NCI-H2227 treated with DMSO at 0.1 percent for 48 hours (cell line): ENCODE data around the gene KHDRBS2.

Experiments used
- DNase-seq: peaks from one replicate; lab custom pipeline; 2025; lab: John Stamatoyannopoulos, UW

The KHDRBS2 gene

DNA sequence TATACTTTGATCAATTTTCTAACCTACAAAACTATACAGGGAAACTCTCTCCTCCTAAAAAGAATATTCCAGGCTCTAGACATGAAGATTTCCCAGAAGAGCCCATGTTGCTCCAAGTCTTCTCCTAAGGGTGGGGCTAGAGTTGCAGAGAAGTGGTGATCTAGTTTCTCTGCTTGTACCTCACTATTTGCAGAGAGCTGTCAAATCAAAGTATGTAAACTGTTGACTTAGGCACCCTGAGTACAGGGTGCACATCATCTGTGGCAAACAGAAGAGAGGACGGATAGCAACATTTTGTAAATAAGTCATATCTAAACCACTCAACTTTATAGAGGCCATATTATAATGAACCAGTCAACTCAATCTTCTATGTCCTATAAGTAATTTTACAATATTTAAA lies 250.1 kb downstream of the KHDRBS2 start:
- no peak for DNase-seq

DNA sequence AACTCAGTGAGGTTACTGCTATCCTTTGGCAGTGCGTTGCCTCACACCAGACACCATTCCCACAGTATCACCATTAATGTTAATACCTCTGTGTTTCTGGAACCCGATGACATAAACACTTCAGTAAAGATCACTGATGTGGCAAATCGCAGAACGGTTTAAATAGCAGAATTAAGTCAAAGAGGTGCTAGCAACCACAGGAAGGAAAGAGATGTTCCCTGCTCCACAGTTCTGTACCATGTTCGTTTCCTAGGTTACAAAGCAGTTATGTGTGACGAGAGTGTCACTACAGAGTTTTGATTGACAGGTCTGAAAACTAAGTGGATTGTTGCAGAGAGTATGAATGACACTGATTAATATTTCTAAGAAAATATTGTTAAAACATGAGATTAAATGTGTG lies 272.3 kb downstream of the KHDRBS2 start:
- no peak for DNase-seq

DNA sequence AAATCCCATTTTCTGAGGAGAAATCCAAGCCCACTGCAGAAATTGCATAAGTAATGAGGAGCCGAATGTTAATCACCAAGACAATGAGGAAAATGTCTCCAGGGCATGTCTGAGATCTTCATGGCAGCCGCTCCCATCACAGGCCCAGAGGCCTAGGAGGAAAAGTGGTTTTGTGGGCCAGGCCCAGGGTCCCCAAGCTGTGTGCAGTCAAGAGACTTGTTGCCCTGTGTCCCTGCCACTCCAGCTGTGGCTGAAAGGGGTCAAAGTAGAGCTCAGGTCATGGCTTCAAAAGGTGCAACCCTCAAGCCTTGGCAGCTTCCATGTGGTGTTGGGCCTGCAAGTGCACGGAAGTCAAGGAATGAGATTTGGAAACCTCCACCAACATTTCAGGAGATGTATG lies 276.6 kb downstream of the KHDRBS2 start:
- DNase-seq: no peak

GRCh38 chr6:61989616-61990015 lies 296.4 kb downstream of the KHDRBS2 start:
- no peak for DNase-seq

- no peak for DNase-seq
These were observed 305.4 kb downstream of the KHDRBS2 start for GRCh38 chr6:61980622-61981021.

DNA sequence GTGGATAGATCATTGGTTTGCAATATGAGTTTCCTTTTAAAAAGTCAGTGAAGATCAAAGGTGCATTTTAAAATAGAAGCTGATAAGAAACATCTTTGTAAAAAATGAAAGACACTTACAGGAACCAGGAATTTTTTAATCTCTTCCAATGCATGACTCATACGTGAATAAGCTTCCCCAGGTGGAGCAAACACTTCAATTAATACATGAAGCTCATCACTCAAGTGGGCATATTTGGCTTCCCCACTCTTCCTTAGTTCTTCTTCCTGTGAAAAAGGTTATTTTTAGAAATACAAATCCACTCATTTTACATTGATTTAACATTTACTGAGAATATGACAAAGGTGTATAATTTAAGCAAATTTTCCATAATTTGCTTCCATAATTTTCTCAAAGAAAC lies 308.1 kb downstream of the KHDRBS2 start:
- DNase-seq: peak; percentile 5

GRCh38 chr6:61977099-61977498 lies 308.9 kb downstream of the KHDRBS2 start:
- DNase-seq: no peak

DNA sequence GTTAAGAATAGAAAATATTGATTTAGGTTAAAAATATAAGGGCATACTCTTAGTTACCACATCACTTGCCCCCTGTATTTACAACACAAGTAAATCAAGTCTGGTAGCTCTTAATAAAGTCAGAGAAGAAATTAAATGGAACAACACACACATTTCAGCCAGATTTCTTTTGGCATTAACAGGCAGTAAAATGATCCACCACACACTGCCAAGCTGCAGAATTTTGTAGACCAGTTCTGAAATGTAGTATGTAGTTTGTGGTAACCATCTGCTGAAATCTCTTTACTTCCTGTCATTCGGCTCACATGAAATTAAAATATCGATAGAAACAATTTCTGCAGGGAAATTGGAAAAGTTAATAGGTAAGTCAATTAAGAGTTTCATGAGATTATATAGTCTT lies 326.8 kb downstream of the KHDRBS2 start:
- no peak for DNase-seq

GRCh38 chr6:61953851-61954250 lies 332.2 kb downstream of the KHDRBS2 start:
- DNase-seq: no peak

DNA sequence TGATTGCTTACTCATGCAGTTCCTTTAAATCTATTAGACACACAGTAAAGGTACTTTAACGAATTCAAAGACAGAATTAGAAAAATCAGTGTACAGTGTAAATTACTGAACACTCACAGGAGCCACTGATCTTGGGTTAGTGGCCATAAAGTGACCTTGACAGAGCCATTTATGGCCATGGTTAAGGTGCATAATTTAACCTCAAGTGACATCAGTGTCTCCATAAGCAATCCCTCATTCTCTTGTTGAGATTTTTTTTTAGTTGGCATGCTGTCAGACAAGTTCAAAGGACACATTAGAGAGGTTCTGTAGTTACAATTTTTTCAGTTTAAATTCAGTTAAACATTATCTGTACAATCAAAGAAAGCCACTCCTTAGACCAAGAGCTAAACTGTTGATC lies 334.4 kb downstream of the KHDRBS2 start:
- no peak for DNase-seq

DNA sequence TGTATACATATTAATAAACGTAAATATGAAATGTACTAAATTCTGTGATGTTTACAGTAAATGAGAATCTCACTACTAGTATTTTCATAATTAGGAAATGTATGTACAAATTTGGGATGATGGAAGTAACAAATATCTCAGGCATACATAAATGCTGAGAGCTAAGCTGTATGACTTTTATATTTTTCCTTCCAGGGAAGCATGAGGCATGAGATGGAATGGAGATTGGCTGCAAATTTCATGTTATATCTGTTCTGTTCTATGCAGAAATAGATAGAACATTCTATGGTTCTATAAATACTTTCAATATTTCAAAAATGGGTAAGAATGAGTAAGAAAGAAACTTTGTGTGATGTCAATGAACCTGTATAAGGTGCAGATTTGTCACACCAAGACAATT lies 335.2 kb downstream of the KHDRBS2 start:
- DNase-seq: no peak

DNA sequence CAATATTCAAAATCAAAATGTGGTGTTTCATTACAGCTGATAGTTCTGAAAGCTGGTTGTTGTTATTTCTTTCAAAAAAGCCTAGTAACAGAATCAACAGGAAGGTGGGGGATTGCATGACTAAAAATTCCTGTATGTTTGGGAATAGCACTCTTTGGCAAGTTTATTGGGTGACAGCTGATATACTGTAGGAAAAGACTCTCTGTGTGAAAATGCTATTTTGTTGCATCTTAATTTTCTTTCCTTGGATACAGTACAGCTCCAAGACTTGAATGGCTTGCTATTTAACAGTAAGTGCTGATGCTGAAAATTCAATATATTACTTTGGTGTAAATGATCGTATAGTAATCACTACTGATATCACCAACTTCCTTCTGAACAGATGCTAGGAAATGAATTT lies 336.1 kb downstream of the KHDRBS2 start:
- no peak for DNase-seq

GRCh38 chr6:61949161-61949560 lies 336.9 kb downstream of the KHDRBS2 start:
- DNase-seq: no peak

DNA sequence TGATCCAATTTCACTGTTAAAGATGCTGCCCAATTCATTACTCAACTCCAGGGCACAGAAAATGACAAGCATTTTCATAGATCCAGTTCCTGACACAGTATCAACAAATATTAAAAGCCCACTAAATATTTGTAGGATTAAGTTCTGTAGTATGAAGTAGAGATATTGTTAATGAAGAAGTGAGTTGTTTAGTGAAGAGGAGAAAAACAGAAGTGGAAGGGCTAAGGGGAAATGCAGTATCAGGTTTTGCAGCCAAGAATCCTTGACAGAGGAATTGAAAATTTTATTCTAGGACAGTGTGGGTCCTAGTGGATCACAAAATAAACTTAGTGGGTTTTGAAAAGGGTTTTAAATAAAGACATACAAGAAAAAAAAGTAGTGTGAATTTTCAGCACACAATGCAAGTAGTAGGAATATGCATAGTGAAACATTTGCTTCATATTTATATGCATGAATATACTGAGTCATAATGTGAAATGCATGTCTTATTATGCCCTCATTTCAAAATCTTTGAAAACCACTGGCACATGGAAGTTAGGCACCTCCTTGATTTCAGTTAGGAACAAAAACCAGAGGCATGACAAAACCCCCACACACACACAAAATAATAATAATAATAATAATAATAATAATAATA lies 338.6 kb downstream of the KHDRBS2 start:
- DNase-seq: no peak

DNA sequence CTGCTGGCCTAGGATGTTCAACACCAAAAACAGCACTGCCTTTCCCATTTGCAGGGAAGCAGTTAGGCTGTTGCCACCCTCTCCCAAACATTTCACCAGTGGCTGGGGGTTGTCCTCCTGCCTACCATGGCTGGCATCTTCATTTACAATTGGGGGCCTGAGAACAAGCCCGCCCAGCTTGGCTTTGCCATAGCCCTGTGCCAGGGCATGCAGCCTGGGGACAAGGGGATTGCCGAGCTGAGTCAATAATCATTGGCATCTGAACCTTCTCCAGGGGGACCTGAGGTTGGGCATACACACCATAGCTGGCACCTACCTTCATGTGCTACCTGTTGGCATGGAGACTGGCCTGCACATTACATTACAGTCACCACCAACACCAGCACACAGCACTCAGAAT lies 345.1 kb downstream of the KHDRBS2 start:
- DNase-seq: no peak

DNA sequence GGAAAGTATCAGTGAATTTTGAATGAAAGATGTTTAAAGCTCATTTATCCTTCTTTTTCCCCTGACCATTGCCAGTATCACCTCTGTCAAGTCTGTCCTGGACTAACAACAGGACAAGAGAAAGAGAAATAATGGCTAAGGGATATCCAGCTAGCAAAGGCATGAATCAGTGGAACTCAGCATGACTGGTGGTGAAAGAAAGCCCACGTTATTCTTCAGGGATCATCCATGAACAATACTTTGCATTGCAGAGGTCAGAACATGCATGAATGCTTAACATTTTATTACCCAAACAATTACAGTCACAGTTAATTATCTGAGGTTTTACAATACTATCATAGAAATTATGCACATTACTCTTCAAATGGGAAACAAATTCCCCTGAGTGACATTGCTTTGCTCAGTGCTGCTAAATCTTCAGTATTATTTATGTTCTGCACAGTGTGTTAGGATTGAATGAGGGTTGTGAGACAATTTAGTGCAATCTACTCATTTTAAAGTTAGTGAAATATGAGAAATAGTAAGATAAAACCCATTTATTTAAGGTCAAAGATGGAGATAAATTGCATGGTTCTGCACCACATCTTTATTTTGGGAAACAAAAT lies 350.7 kb downstream of the KHDRBS2 start:
- DNase-seq: no peak

- no peak for DNase-seq
These were observed 376.5 kb downstream of the KHDRBS2 start for GRCh38 chr6:61909486-61909885.

DNA sequence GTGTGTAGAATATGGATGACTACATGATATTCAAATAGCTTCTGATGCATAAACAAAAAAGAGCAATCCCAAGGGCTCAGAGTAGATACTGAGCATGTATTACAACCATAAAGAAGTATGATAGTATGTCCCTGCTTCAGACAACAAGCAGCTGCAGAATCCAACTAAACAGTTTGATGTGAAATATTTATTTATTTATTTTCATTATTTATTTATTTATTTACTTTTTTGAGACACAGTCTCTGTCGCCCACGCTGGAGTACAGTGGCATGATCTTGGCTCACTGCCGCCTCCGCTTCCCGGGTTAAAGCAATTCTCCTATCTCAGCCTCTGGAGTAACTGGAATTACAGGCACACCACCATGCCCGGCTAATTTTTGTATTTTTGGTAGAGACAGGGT lies 384.3 kb downstream of the KHDRBS2 start:
- no peak for DNase-seq

GRCh38 chr6:61894536-61894935 lies 391.5 kb downstream of the KHDRBS2 start:
- no peak for DNase-seq

GRCh38 chr6:61887423-61887822 lies 398.6 kb downstream of the KHDRBS2 start:
- peak; percentile 24 for DNase-seq

- DNase-seq: peak; percentile 7
These were observed 399.3 kb downstream of the KHDRBS2 start for GRCh38 chr6:61886608-61887259.

DNA sequence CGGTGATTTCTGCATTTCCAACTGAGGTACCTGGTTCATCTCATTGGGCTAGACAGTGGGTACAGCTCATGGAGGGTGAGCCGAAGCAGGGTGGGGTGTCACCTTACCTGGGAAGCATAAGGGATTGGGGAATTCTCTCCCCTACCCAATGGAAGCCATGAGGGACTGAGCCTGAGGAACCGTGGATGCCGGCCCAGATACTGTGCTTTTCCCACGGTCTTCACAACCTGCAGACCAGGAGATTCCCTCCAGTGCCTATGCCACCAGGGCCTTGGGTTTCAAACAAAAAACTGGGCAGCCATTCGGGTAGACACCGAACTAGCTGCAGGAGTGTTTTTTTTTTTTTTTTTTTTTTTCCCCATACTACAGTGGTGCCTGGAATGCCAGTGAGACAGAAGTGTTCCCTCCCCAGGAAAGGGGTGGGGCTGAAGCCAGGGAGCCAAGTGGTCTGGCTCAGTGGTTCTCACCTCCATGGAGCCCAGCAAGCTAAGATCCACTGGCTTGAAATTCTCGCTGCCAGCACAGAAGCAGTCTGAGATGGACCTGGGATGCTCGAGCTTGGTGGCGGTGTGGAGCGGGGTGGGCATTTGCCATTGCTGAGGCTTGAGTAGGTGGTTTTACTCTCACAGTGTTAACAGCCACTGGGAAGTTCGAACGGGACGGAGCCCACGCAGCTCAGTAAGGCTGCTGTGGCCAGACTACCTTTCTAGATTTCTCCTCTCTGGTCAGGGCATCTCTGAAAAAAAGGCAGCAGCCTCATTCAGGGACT lies 416.2 kb downstream of the KHDRBS2 start:
- DNase-seq: no peak

DNA sequence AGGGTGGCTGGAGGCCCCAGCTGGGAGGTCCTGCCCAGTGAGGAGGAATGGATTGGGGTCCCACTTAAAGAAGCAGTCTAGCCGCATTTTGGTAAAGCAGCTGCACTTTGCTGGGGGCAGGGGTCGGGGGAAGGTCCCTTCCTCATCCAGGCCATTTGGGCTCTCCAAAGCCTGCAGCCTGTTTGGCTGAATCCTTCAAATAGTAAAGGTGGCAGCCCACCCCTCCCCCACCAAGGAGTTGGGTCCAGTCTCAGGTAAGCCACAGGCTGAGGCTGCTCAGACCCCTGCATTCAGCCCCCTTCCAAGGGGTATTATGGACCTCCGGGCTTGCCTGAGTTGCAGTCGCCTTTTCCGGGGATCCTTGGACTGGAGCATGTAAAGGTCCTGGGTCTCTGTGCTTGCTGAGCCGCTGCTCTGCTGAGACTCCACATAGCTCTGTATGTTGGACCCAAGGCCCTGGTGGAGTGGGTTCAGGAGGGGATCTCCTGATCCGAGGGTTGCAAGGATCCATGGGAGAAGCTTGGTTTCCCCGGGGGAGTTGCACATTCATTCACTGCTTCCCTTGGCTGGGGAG lies 417.4 kb downstream of the KHDRBS2 start:
- DNase-seq: no peak
